GM12878 (cell line): ENCODE results near the gene HOXB2. TPM values are rescaled to one million over a fixed set of nuclear protein-coding genes. Genes with fewer than 3 reads are reported as not detected.

ENCODE experiments used
- ATAC-seq: fragments of 200-7000 bp; cut with Tn5 transposase; 3 replicates; pipeline ENCODE4 v1.9.1; 2020; ENCODE audit warnings: mild to moderate bottlenecking, moderate library complexity
- BruUV-seq: library from RNA; stranded (reverse); fragments of 400-500 nt; replicated peaks from 2 replicates; lab custom pipeline; 2021; lab: Mats Ljungman, UMichigan
- CTCF ChIA-PET: fragments of 300-600 bp; sonication (Branson Sonifier 250); formaldehyde crosslinking; extraction: SDS; loops from one replicate; lab custom pipeline; 2021; ENCODE audit warnings: inconsistent platforms; lab: Yijun Ruan, JAX
- POLR2A ChIA-PET: fragments of 350-600 bp; formaldehyde crosslinking; extraction: SDS; loops from one replicate; lab custom pipeline; 2021; ENCODE audit warnings: inconsistent platforms; lab: Charles Lee
- RAD21 ChIA-PET: fragments of 300-600 bp; sonication (Branson Sonifier 250); formaldehyde crosslinking; loops from one replicate; lab custom pipeline; 2023; ENCODE audit warnings: antibody characterized with exemption; ENCODE audit not compliant: unreplicated experiment; lab: Charles Lee
- SMC1A ChIA-PET: fragments of 300-600 bp; sonication (Branson Sonifier 250); formaldehyde crosslinking; loops from one replicate; lab custom pipeline; 2023; ENCODE audit not compliant: unreplicated experiment, uncharacterized antibody; lab: Charles Lee
- DNase-seq: peaks from one replicate; pipeline ENCODE4 v3.0.0-alpha.2; 2011; ENCODE audit warnings: low read depth, low spot score
- FAIRE-seq: peaks from 3 replicates; lab custom pipeline; 2011; peaks lifted over from hg19 to GRCh38; lab: Jason Lieb, UNC
- H2AFZ ChIP-seq: 2 replicates; pipeline ENCODE4 v1.6.0; 2011; ENCODE audit warnings: low read depth, low read length, control low read depth; ENCODE audit not compliant: control insufficient read depth
- H3K27ac ChIP-seq: 2 replicates; pipeline ENCODE4 v1.5.1; 2011; ENCODE audit warnings: control low read depth; ENCODE audit not compliant: control insufficient read depth, insufficient read depth
- H3K27me3 ChIP-seq, 2 experiments: replicated peaks in 1 of 2; 2 replicates each; pipeline versions ENCODE4 v1.6.0 to v1.6.1; 2011; ENCODE audit warnings: low read length in 1 of 2; ENCODE audit not compliant: control insufficient read depth in 2 of 2, insufficient read depth in 2 of 2
- H3K36me3 ChIP-seq, 2 experiments: 2 replicates each; pipeline ENCODE4 v1.5.1; 2011; ENCODE audit warnings: low read length in 1 of 2; ENCODE audit not compliant: control insufficient read depth in 2 of 2, insufficient read depth in 2 of 2
- H3K4me1 ChIP-seq: 2 replicates; pipeline ENCODE4 v1.6.1; 2011; ENCODE audit warnings: mild to moderate bottlenecking, low read length, moderate library complexity, mixed read lengths; ENCODE audit not compliant: control insufficient read depth, insufficient read depth
- H3K4me2 ChIP-seq: 2 replicates; pipeline ENCODE4 v1.6.0; 2011; ENCODE audit warnings: control low read depth; ENCODE audit not compliant: control insufficient read depth, insufficient read depth
- H3K4me3 ChIP-seq: fragments of 200-600 bp; sonication (generic); 2 replicates; pipeline ENCODE4 v1.5.1; 2016
- H3K79me2 ChIP-seq: 2 replicates; pipeline ENCODE4 v1.6.0; 2011; ENCODE audit warnings: low read length; ENCODE audit not compliant: control insufficient read depth, insufficient read depth
- H3K9ac ChIP-seq: 2 replicates; pipeline ENCODE4 v1.8.0; 2011; ENCODE audit warnings: low read length, control low read depth, mixed read lengths; ENCODE audit not compliant: control insufficient read depth, insufficient read depth
- H3K9me3 ChIP-seq: replicated peaks from 3 replicates; pipeline ENCODE4 v1.5.1; 2011; ENCODE audit warnings: mild to moderate bottlenecking, low read length; ENCODE audit not compliant: control insufficient read depth, insufficient read depth
- H4K20me1 ChIP-seq: 2 replicates; pipeline ENCODE4 v1.6.0; 2011; ENCODE audit not compliant: control insufficient read depth, insufficient read depth
- CBX5 ChIP-seq: sonication (generic); IDR thresholded peaks from 2 replicates; pipeline ENCODE4 v1.6.1; 2016; ENCODE audit warnings: low read depth, moderate library complexity, mild to moderate bottlenecking, inconsistent platforms
- CEBPB ChIP-seq, 2 experiments: fragments of 150-350 bp in 1 of 2; IDR thresholded peaks; 2 replicates each; pipeline ENCODE4 v1.6.1; 2012 to 2014; ENCODE audit warnings: low read depth in 2 of 2, low read length in 2 of 2, borderline replicate concordance in 1 of 2, inconsistent platforms in 1 of 2
- CHD2 ChIP-seq: IDR thresholded peaks from 2 replicates; pipeline ENCODE4 v1.6.1; 2011; ENCODE audit warnings: low read depth, low read length, improper control_type of control experiment, borderline replicate concordance
- EED ChIP-seq: sonication (generic); IDR thresholded peaks from 2 replicates; pipeline ENCODE4 v1.6.1; 2016; ENCODE audit warnings: antibody characterized with exemption, low read depth
- GATAD2B ChIP-seq: fragments of 450-650 bp; conservative IDR thresholded peaks from 2 replicates; pipeline ENCODE4 v1.6.1; 2017; ENCODE audit warnings: low read depth, mild to moderate bottlenecking, moderate library complexity
- IRF4 ChIP-seq: IDR thresholded peaks from 2 replicates; pipeline ENCODE4 v1.6.1; 2011; ENCODE audit warnings: low read depth, low read length
- NFYA ChIP-seq: IDR thresholded peaks from 2 replicates; pipeline ENCODE4 v1.6.1; 2011; ENCODE audit warnings: low read depth, mild to moderate bottlenecking, low read length, improper control_type of control experiment, borderline replicate concordance
- POLR2A ChIP-seq: IDR thresholded peaks from 2 replicates; pipeline ENCODE4 v1.6.1; 2011; ENCODE audit warnings: low read depth, mild to moderate bottlenecking, low read length
- POLR2AphosphoS2 ChIP-seq: IDR thresholded peaks from 2 replicates; pipeline ENCODE4 v1.6.1; 2011; ENCODE audit warnings: low read depth, mild to moderate bottlenecking, low read length, improper control_type of control experiment, moderate library complexity
- RAD21 ChIP-seq: IDR thresholded peaks from 2 replicates; pipeline ENCODE4 v1.6.1; 2011; ENCODE audit warnings: mild to moderate bottlenecking, low read depth, low read length, moderate library complexity; ENCODE audit not compliant: insufficient read depth
- RBBP5 ChIP-seq: fragments of 200-600 bp; sonication (generic); conservative IDR thresholded peaks from 2 replicates; pipeline ENCODE4 v1.6.1; 2016
- SIX5 ChIP-seq: IDR thresholded peaks from 2 replicates; pipeline ENCODE4 v1.6.1; 2011; ENCODE audit warnings: mild to moderate bottlenecking, low read depth, low read length, moderate library complexity; ENCODE audit not compliant: severe bottlenecking
- SMAD1 ChIP-seq: fragments of 450-650 bp; IDR thresholded peaks from 2 replicates; pipeline ENCODE4 v1.6.1; 2018; ENCODE audit warnings: mild to moderate bottlenecking, low read depth; ENCODE audit not compliant: partially characterized antibody
- TAF1 ChIP-seq: IDR thresholded peaks from 2 replicates; pipeline ENCODE4 v1.6.1; 2011; ENCODE audit warnings: mild to moderate bottlenecking, low read depth, low read length, borderline replicate concordance
- TCF7 ChIP-seq: IDR thresholded peaks from 2 replicates; pipeline ENCODE4 v1.6.1; 2014; ENCODE audit warnings: antibody characterized with exemption, borderline replicate concordance
- WRNIP1 ChIP-seq: IDR thresholded peaks from 2 replicates; pipeline ENCODE4 v1.6.1; 2011; ENCODE audit warnings: low read depth, low read length, improper control_type of control experiment, borderline replicate concordance
- YY1 ChIP-seq: IDR thresholded peaks from 2 replicates; pipeline ENCODE4 v1.6.1; 2011; ENCODE audit warnings: low read depth, mild to moderate bottlenecking, low read length
- ZBTB33 ChIP-seq: fragments of 450-650 bp; IDR thresholded peaks from 2 replicates; pipeline ENCODE4 v1.6.1; 2017; ENCODE audit warnings: mild to moderate bottlenecking
- WGBS: methylation state at CpG from one replicate; pipeline ENCODE4 v1.1.6; 2016; ENCODE audit warnings: low lambda C conversion rate; ENCODE audit not compliant: insufficient replicate concordance, insufficient coverage; ENCODE audit errors: missing lambda C conversion rate; 5-methylcytosine and 5-hydroxymethylcytosine counted together
- in situ Hi-C: fragments of 300-500 bp; cut with MboI; formaldehyde crosslinking; loops from 9 replicates; pipeline ENCODE4 v1.14.3; 2018; ENCODE audit warnings: mixed read lengths
- intact Hi-C: fragments of 100-400 bp; cut with micrococcal nuclease; formaldehyde crosslinking; loops from one replicate; pipeline ENCODE4 v1.14.2; 2022; ENCODE audit not compliant: unreplicated experiment
- polyA plus RNA-seq, 11 experiments: library from polyadenylated mRNA; depleted of rRNA in 4 of 11; unstranded in 6 of 11; stranded (reverse) in 5 of 11; fragments of >200 nt; fragmentation: Nextera tagmentation in 4 of 11; fragmentation: Illumina TruSeq in 1 of 11; extraction: Ambion mirVana in 4 of 11; extraction: Trizol in 1 of 11; gene quantifications; 1 replicate in 1 of 11; 2 replicates in 10 of 11; pipeline versions ENCODE4 v1.2.1 to v1.2.3, GENCODE V29; 2011 to 2016; ENCODE audit warnings: inconsistent platforms in 2 of 11, missing spikeins in 2 of 11, low read depth in 1 of 11
- total RNA-seq, 4 experiments: library from RNA; depleted of rRNA in 3 of 4; stranded (reverse); fragments of >200 nt in 3 of 4; fragmentation: Illumina TruSeq in 1 of 4; extraction: Trizol in 1 of 4; gene quantifications; 2 replicates each; pipeline versions ENCODE4 v1.2.1 to v1.2.3, GENCODE V29; 2013 to 2021

Gene HOXB2
- total and polyA plus RNA-seq, 10 of the 15 experiments (the other 5 are each of a cell fraction or from before 2014, with no cell fraction given), result 0.16 to 8.8 (median 2.3) TPM

- ATAC-seq, result no peak
- no peak for FAIRE-seq
- H4K20me1 ChIP-seq, result no peaks in the 10 kb centered on the region
- no peak for TF ChIP-seq RBBP5
- TF ChIP-seq, all 136 proteins: peak for 0
- Histone ChIP-seq H3K79me2 (no peaks in the 10 kb centered on the region), H2AFZ (no peak overlapping the region), H3K27ac (no peak overlapping the region), H3K27me3 (no peaks in the 10 kb centered on the region), H3K4me2 (no peak overlapping the region), H3K9me3 (no peaks in the 10 kb centered on the region), H3K4me1 (no peaks in the 10 kb centered on the region), H3K9ac (no peak overlapping the region), H3K36me3 (no peaks in the 10 kb centered on the region; a peak in 1 of 4 replicates), H3K4me3 (no peak overlapping the region)
- in situ Hi-C loops, result no loop called here
- DNase-seq, result no peak
- BruUV-seq, result no TSS peak
- RAD21 ChIA-PET, result no interaction called here
- POLR2A ChIA-PET, result no interaction called here
- SMC1A ChIA-PET, result interaction anchor here (1.2 to 1.5 kb wide), 2 partner anchors 11 to 117 kb away, joined by 3 to 6 read pairs; no protein-coding TSS in a partner anchor
- intact Hi-C loops, result no loop called here
- CTCF ChIA-PET, result no interaction called here
- 41% methylated on average over 10 of the region's 10 CpGs for WGBS
Observed at GRCh38 chr17:48563867-48564187, 18.9 kb upstream of the HOXB2 start.

- RAD21 ChIA-PET, result no interaction called here
- no peak overlapping the region for H3K4me3 ChIP-seq
- CTCF ChIA-PET, result interaction anchor here (1.3 kb wide), 1 partner anchor 71 kb away, joined by 4 read pairs; no protein-coding TSS in a partner anchor
- FAIRE-seq (no peak), ATAC-seq (no peak), DNase-seq (no peak)
- H3K27ac ChIP-seq, result no peak overlapping the region
- H3K9ac ChIP-seq, result no peak overlapping the region
- SMC1A ChIA-PET, result interaction anchor here (1.1 to 3.3 kb wide), 4 partner anchors 11 to 117 kb away, joined by 3 to 11 read pairs (median 4); no protein-coding TSS in a partner anchor
- no peaks in the 10 kb centered on the region for H3K27me3 ChIP-seq
- no peaks in the 10 kb centered on the region for H3K4me1 ChIP-seq
- no peaks in the 10 kb centered on the region; a peak in 1 of 4 replicates for H3K36me3 ChIP-seq
- H3K9me3 ChIP-seq, result no peaks in the 10 kb centered on the region
- POLR2A ChIA-PET, result no interaction called here
- no peak overlapping the region for H2AFZ ChIP-seq
- no peaks in the 10 kb centered on the region for H4K20me1 ChIP-seq
- intact Hi-C loops (no loop called here), in situ Hi-C loops (no loop called here)
- no TSS peak for BruUV-seq
- no peaks in the 10 kb centered on the region for H3K79me2 ChIP-seq
- H3K4me2 ChIP-seq, result no peak overlapping the region
- 64% methylated on average over 6 of the region's 6 CpGs for WGBS
- TF ChIP-seq EED, result no peak
- no peak for TF ChIP-seq TAF1
- no peak for TF ChIP-seq GATAD2B
- TF ChIP-seq NFYA, result no peak
- TF ChIP-seq CEBPB (IDR thresholded peaks at IDR 0.05; ENCODE audit: borderline replicate concordance in 1 of 2, low read depth in 2 of 2, low read length in 2 of 2), result no peak
- no peak for TF ChIP-seq YY1
- no peak for TF ChIP-seq POLR2A
- TF ChIP-seq SIX5, result no peak
- TF ChIP-seq IRF4, result no peak
- TF ChIP-seq RAD21, result no peak
- no peak for TF ChIP-seq CHD2
- no peak for TF ChIP-seq ZBTB33
- TF ChIP-seq SMAD1, result no peak
- no peak for TF ChIP-seq POLR2AphosphoS2
- no peak for TF ChIP-seq CBX5
- TF ChIP-seq TCF7, result no peak
- TF ChIP-seq WRNIP1, result no peak
Observed at GRCh38 chr17:48563385-48563838, 18.5 kb upstream of the HOXB2 start.
